Activated naive CD8-positive, alpha-beta T cell treated with anti-CD3 and anti-CD28 coated beads, Interleukin-2, amount 50 U/mL, for 24 hours (primary cell): ENCODE data around the gene TGFBR1.

Experiments used
- ATAC-seq: fragments of 150-1000 bp; cut with Tn5 transposase; one replicate; pipeline ENCODE4 v1.10.0; 2021
- DNase-seq: peaks from one replicate; pipeline ENCODE4 v3.0.0; 2021
- H3K27ac Mint-ChIP-seq: one replicate; pipeline ENCODE4 v1.8.0; 2021; ENCODE audit warnings: mild to moderate bottlenecking, mixed read lengths
- H3K27me3 Mint-ChIP-seq: one replicate; pipeline ENCODE4 v1.8.0; 2021; ENCODE audit warnings: mixed read lengths
- H3K36me3 Mint-ChIP-seq: one replicate; pipeline ENCODE4 v1.8.0; 2021; ENCODE audit warnings: low read depth, mixed read lengths
- H3K4me1 Mint-ChIP-seq: one replicate; pipeline ENCODE4 v1.8.0; 2021; ENCODE audit warnings: mixed read lengths
- H3K4me3 Mint-ChIP-seq: one replicate; pipeline ENCODE4 v1.8.0; 2021; ENCODE audit warnings: mild to moderate bottlenecking, moderate library complexity, mixed read lengths
- H3K9me3 Mint-ChIP-seq: one replicate; pipeline ENCODE4 v1.8.0; 2021; ENCODE audit warnings: mixed read lengths

Gene TGFBR1

GRCh38 chr9:99171225-99172123 is 66.6 kb downstream of the TGFBR1 start:
- DNase-seq: no peak
- peaks cover 2% of the 10 kb centered on the region for H3K27me3 Mint-ChIP-seq
- H3K9me3 Mint-ChIP-seq: no peaks in the 10 kb centered on the region
- H3K4me3 Mint-ChIP-seq: no peak overlapping the region
- no peak for ATAC-seq
- H3K36me3 Mint-ChIP-seq: no peaks in the 10 kb centered on the region
- H3K27ac Mint-ChIP-seq: no peak overlapping the region
- H3K4me1 Mint-ChIP-seq: peaks cover 36% of the 10 kb centered on the region

DNA sequence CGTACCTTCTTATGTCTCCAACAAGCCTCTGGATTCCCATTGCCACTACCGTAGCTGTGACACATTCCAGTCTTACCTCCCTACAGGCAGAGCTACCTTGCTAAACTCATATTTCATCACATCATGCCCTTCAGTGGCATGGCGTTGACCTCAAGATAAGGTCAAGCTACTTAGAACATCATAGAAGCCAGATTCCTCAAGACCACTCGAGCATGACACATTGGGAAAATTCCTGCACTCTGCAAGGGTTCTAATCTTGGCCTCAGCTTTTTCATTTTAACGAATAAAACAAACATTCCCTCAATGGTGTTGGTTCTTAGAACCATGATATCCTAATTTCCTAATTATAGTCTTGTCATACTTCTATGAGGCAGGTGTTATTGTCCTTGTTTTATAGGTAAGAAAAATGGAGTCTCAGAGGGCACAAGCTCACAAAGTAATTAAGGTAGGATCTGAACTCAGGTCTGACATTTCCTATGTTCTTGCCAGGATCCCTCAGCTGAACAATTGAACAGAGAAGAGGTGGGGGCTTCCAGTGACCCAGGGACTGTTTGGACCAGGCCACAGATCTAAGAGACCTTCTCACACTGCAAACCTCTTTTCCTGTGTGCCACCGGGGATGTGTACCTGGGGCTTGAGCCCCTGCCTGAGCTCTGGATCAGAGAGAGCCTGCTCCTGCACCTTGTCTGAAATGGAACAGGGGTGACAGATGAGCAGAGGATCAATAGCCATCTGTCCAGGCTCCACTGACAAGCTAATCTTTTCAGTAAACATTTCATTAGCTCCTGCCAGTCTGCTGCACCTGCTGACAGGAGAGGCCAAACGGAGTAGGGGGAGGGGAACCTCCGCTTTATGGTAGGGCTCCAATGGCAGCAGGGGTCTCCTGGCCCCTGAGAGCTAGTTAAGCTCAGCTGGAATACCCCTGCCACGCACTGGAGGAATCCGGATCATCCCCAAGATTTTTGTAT is 67.5 kb downstream of the TGFBR1 start:
- Mint-ChIP-seq H3K9me3 (no peaks in the 10 kb centered on the region), H3K4me1 (peaks cover 27% of the 10 kb centered on the region), H3K36me3 (no peaks in the 10 kb centered on the region), H3K4me3 (no peak overlapping the region), H3K27me3 (peaks cover 2% of the 10 kb centered on the region), H3K27ac (no peak overlapping the region)
- DNase-seq (no peak), ATAC-seq (no peak)

DNA sequence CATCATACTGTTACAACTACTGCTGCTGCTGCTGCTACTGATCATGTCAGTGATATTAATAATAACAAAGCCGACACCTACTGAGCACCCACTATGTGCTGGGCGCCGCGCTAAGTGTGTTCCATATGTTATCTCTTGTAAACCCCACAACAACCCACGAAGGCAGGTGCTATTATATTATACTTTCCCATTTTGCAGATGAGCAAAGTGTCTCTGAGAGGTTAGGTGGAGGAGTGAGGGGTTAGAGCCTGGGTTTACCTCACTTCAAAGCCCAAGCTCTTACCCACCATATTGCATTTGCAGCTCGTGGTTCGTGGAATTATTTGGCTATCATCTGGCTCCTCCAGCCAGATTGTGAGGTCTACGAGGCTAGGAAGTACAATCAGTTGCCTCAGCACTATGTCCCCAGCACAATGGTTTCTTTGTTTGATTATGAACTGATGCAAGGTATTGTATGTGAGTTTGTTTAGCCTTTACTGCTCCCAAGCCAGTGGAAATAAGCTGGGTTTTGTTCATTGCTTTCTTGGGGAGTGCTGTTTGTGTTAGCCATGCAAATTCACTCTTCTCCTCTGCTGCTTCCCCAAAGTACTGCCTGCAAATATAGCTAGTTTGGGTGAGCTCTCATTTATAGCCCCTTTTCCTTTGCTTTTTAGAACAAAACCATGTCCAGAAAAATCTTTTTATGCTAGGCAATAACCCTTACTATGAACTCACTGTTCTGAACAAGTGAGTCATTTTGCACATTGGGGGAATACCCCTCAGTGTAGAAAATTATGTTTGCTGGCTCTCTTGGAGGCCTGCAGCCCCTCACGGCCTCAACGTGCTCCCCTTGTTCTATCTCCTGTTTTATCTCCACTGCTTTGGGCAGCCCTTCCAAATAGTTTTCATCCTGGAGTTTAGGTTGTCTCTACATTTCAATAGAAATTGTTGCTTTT is 68.9 kb downstream of the TGFBR1 start:
- DNase-seq (no peak), ATAC-seq (peak; percentile 65)
- H3K36me3 Mint-ChIP-seq: no peaks in the 10 kb centered on the region
- H3K4me1 Mint-ChIP-seq: peaks cover 18% of the 10 kb centered on the region
- H3K9me3 Mint-ChIP-seq: no peaks in the 10 kb centered on the region
- peaks cover 2% of the 10 kb centered on the region for H3K27me3 Mint-ChIP-seq
- no peak overlapping the region for H3K27ac Mint-ChIP-seq
- no peak overlapping the region for H3K4me3 Mint-ChIP-seq

DNA sequence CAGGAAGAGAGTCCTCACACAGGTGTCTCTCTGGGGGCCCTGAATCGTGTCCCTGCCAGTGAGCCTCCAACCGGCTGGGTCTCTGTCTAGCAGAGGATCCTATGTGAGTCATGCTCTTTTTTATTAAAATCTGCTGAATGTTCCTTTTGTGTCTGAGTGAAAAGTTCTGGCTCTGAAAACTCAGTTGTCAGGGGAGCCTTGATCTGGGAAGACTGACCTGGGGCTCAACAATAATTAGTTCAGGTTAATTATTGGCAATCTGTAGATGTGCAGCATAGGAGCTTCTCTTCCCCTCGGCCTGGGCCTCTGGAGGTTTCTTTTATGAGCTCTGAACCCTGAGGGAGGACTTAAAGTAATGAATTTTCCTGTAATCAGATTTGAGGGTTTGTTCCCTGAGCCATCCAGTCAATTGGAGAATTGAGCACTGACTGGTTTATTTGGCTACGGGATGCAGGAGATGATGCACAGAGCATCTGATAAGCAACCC is 71.7 kb downstream of the TGFBR1 start:
- peaks cover 45% of the 10 kb centered on the region for H3K4me1 Mint-ChIP-seq
- no peak overlapping the region for H3K27ac Mint-ChIP-seq

DNA sequence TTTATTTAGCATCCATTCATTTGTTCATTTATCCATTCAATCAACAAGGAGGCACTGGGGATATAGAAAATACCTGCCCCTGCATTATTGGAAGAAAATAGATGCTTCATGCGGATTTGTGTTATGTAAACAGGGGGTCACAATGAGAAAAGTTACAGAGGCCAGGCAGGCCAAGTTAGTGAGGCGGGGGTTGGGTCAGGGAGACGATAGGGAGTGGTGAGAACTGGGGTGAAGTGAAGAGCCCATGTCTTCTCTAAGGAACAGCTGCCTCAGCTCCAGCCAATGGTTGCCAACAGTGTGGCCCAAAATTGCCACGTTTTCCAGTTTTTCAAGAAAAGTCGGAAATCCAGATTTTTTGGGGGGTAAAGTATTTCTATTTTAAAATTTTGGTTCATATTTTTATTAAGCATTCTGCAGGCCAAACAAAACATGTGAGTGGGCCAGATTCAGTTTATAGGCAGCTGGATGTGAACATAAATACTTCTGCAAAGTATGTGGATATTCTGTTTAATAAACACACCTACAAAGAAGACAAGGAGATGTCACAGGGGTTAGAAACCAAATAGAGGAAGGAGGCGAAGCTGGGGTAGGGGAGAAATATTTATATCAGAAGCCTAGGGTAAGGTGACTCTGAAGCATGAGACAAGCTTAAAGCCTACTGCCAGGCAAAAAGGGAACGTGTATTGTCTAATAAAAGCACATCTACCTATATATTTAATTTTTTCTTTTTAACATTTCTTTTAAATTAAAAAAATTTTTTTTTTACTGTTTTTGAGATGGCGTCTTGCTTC is 72.9 kb downstream of the TGFBR1 start:
- Mint-ChIP-seq H3K27me3 (peaks cover 4% of the 10 kb centered on the region), H3K4me1 (peaks cover 53% of the 10 kb centered on the region)
- ATAC-seq: no peak

More for the DNA sequence above, 71.7 kb downstream of the TGFBR1 start:
- ATAC-seq: no peak
- no peak overlapping the region for H3K4me3 Mint-ChIP-seq
- DNase-seq: no peak
- peaks cover 4% of the 10 kb centered on the region for H3K27me3 Mint-ChIP-seq
- peaks cover 4% of the 10 kb centered on the region for H3K36me3 Mint-ChIP-seq
- H3K9me3 Mint-ChIP-seq: no peaks in the 10 kb centered on the region

DNA sequence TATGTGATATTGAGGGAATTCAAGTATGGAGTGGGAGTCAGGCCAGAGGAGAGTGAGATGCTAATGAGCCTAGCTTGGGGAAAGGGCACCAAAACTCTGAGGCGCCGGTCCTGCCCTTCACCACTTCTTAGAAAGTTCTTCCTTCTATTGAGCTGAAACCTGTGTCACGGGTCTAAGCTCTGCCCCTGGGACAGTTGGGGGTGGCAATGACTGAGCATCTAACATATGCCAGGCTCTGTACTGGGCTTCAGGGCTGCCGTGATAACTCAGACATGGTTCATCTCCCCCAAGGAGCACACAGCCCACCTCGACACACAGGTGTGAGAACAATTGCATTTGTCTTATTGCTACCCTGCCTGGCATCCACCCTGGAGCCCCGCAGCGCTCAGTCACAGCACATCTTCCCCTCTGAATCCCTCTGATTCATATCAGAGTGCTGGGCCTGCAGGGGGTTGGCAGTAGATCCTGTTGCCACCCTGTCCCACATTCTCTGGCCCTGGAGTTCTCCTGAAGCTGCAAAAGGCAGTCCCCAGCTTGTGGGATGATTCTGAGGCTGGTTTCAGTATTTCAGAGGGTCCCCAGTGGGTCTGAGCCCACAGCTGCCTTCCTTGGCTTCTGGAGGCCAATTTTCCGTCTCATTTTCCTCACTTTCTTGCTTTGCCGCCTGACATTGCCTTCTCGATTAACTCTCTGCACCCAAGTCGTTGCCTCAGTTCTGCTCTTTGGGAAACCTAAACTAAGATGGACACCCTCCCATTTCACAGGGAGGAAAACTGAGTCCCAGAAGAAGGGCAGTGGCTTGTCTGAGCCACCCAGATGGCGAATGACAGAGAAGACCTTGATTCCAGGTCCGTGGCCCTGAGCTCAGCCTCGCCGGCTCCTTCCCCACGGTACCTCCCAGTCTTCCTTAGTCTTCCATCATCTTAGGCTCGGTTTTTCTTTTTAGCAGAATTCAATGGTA is 74.3 kb downstream of the TGFBR1 start:
- no peak overlapping the region for H3K27ac Mint-ChIP-seq
- peaks cover 2% of the 10 kb centered on the region for H3K27me3 Mint-ChIP-seq
- DNase-seq (no peak), ATAC-seq (no peak)
- peaks cover 61% of the 10 kb centered on the region for H3K4me1 Mint-ChIP-seq
- no peak overlapping the region for H3K4me3 Mint-ChIP-seq
- H3K9me3 Mint-ChIP-seq: no peaks in the 10 kb centered on the region
- H3K36me3 Mint-ChIP-seq: peaks cover 4% of the 10 kb centered on the region

More for the DNA sequence above, 72.9 kb downstream of the TGFBR1 start:
- H3K36me3 Mint-ChIP-seq: peaks cover 4% of the 10 kb centered on the region
- no peaks in the 10 kb centered on the region for H3K9me3 Mint-ChIP-seq
- DNase-seq: no peak
- no peak overlapping the region for H3K4me3 Mint-ChIP-seq
- H3K27ac Mint-ChIP-seq: no peak overlapping the region

- peaks cover 65% of the 10 kb centered on the region for H3K4me1 Mint-ChIP-seq
- DNase-seq (no peak), ATAC-seq (peak; percentile 48)
- peak overlapping the region; percentile 25 for H3K4me3 Mint-ChIP-seq
- no peaks in the 10 kb centered on the region for H3K9me3 Mint-ChIP-seq
- H3K36me3 Mint-ChIP-seq: peaks cover 4% of the 10 kb centered on the region
- peak overlapping the region; percentile 78 for H3K27ac Mint-ChIP-seq
- peaks cover 2% of the 10 kb centered on the region for H3K27me3 Mint-ChIP-seq
Measured at GRCh38 chr9:99180199-99180598, 75.3 kb downstream of the TGFBR1 start.

GRCh38 chr9:99180662-99181061 is 75.7 kb downstream of the TGFBR1 start:
- peak overlapping the region; percentile 25 for H3K4me3 Mint-ChIP-seq
- peak overlapping the region; percentile 78 for H3K27ac Mint-ChIP-seq
- H3K9me3 Mint-ChIP-seq: no peaks in the 10 kb centered on the region
- peaks cover 70% of the 10 kb centered on the region for H3K4me1 Mint-ChIP-seq
- peaks cover 2% of the 10 kb centered on the region for H3K27me3 Mint-ChIP-seq
- H3K36me3 Mint-ChIP-seq: peaks cover 4% of the 10 kb centered on the region
- no peak for DNase-seq
- ATAC-seq: no peak

GRCh38 chr9:99181206-99181605 is 76.3 kb downstream of the TGFBR1 start:
- peaks cover 70% of the 10 kb centered on the region for H3K4me1 Mint-ChIP-seq
- peak overlapping the region; percentile 41 for H3K4me3 Mint-ChIP-seq
- no peaks in the 10 kb centered on the region for H3K9me3 Mint-ChIP-seq
- H3K27me3 Mint-ChIP-seq: peaks cover 2% of the 10 kb centered on the region
- peak overlapping the region; percentile 78 for H3K27ac Mint-ChIP-seq
- ATAC-seq: no peak
- H3K36me3 Mint-ChIP-seq: peaks cover 4% of the 10 kb centered on the region
- DNase-seq: no peak

- H3K36me3 Mint-ChIP-seq: peaks cover 4% of the 10 kb centered on the region
- H3K4me3 Mint-ChIP-seq: peak overlapping the region; percentile 41
- peaks cover 2% of the 10 kb centered on the region for H3K27me3 Mint-ChIP-seq
- H3K27ac Mint-ChIP-seq: peak overlapping the region; percentile 78
- H3K9me3 Mint-ChIP-seq: no peaks in the 10 kb centered on the region
- ATAC-seq (peak; percentile 45), DNase-seq (peak; percentile 50)
- H3K4me1 Mint-ChIP-seq: peaks cover 71% of the 10 kb centered on the region
Measured at GRCh38 chr9:99181621-99182020, 76.7 kb downstream of the TGFBR1 start.

GRCh38 chr9:99182356-99182755 is 77.4 kb downstream of the TGFBR1 start:
- DNase-seq (no peak), ATAC-seq (no peak)
- H3K4me1 Mint-ChIP-seq: peaks cover 75% of the 10 kb centered on the region
- no peak overlapping the region for H3K4me3 Mint-ChIP-seq
- H3K27me3 Mint-ChIP-seq: peaks cover 2% of the 10 kb centered on the region
- H3K9me3 Mint-ChIP-seq: no peaks in the 10 kb centered on the region
- H3K36me3 Mint-ChIP-seq: peaks cover 4% of the 10 kb centered on the region
- peak overlapping the region; percentile 4 for H3K27ac Mint-ChIP-seq

DNA sequence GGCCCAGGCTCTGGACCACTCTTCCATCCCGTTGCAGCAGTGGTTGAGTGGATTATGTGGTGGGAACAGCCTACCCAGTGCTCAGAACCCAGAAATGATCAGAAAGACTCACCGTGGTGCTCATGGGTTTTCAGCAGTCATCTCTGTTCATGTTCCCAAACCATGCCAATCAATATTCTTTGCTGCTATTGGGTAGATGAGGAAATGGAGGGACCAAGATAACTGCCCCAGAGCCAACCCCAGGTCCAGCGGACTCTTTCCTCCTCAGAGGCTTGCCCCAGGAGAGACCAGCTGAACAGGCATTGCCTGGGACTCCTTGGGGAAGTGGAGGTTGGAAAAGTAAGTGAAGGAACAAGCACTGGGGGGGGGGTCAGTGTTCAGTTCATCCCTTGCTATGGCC is 78.7 kb downstream of the TGFBR1 start:
- DNase-seq: no peak
- no peak overlapping the region for H3K4me3 Mint-ChIP-seq
- H3K27me3 Mint-ChIP-seq: peaks cover 5% of the 10 kb centered on the region

More for the DNA sequence above, 78.7 kb downstream of the TGFBR1 start:
- Mint-ChIP-seq H3K36me3 (peaks cover 4% of the 10 kb centered on the region), H3K9me3 (no peaks in the 10 kb centered on the region), H3K4me1 (peaks cover 76% of the 10 kb centered on the region), H3K27ac (peak overlapping the region; percentile 81)
- no peak for ATAC-seq
